DND-41 (cell line): Measurements from ENCODE around the gene STX16.
A peak's percentile ranks its signal among the peaks of the same experiment; 100 is the strongest.

Experiments used
- ATAC-seq: fragments of 200-7000 bp; cut with Tn5 transposase; 3 replicates; pipeline ENCODE4 v1.9.1; 2021; ENCODE audit warnings: low read depth; ENCODE audit not compliant: insufficient read depth
- DNase-seq: peaks from one replicate; pipeline ENCODE4 v3.0.0-alpha.2; 2020
- H2AFZ ChIP-seq: 2 replicates; pipeline ENCODE4 v1.6.0; 2012; ENCODE audit warnings: low read depth, low read length
- H3K27ac ChIP-seq: 2 replicates; pipeline ENCODE4 v1.5.1; 2012; ENCODE audit warnings: low read length, inconsistent platforms
- H3K27me3 ChIP-seq: fragments of 200-600 bp; sonication (generic); 2 replicates; pipeline ENCODE4 v1.6.0; 2012; ENCODE audit warnings: low read length, mild to moderate bottlenecking, inconsistent platforms; ENCODE audit not compliant: insufficient read depth, poor library complexity
- H3K36me3 ChIP-seq: 2 replicates; pipeline ENCODE4 v1.5.1; 2012; ENCODE audit warnings: low read length, inconsistent platforms; ENCODE audit not compliant: insufficient read depth
- H3K4me1 ChIP-seq: 2 replicates; pipeline ENCODE4 v1.5.1; 2012; ENCODE audit warnings: mild to moderate bottlenecking, low read length; ENCODE audit not compliant: insufficient read depth
- H3K4me2 ChIP-seq: 2 replicates; pipeline ENCODE4 v1.6.0; 2012; ENCODE audit warnings: mild to moderate bottlenecking, moderate library complexity, low read length, inconsistent platforms; ENCODE audit not compliant: insufficient read depth
- H3K4me3 ChIP-seq, 2 experiments: fragments of 200-600 bp in 1 of 2; shearing (Covaris generic) in 1 of 2; 2 replicates each; pipeline ENCODE4 v1.5.1; 2012 to 2016; ENCODE audit warnings: inconsistent platforms in 2 of 2, low read length in 2 of 2, mild to moderate bottlenecking in 2 of 2, low read depth in 1 of 2, moderate library complexity in 1 of 2
- H3K79me2 ChIP-seq: 2 replicates; pipeline ENCODE4 v1.6.0; 2012; ENCODE audit warnings: low read length, inconsistent platforms; ENCODE audit not compliant: insufficient read depth
- H3K9ac ChIP-seq: 2 replicates; pipeline ENCODE4 v1.6.0; 2012; ENCODE audit warnings: low read depth, mild to moderate bottlenecking, inconsistent platforms, low read length, moderate library complexity
- H3K9me3 ChIP-seq: 2 replicates; pipeline ENCODE4 v1.5.1; 2012; ENCODE audit warnings: low read length, moderate library complexity, mild to moderate bottlenecking, inconsistent platforms; ENCODE audit not compliant: insufficient read depth, severe bottlenecking
- H4K20me1 ChIP-seq: 2 replicates; pipeline ENCODE4 v1.6.0; 2012; ENCODE audit warnings: low read length; ENCODE audit not compliant: insufficient read depth
- EZH2 ChIP-seq: IDR thresholded peaks from 3 replicates; pipeline ENCODE4 v1.6.1; 2012; ENCODE audit warnings: borderline replicate concordance, low read depth, mild to moderate bottlenecking, moderate library complexity, low read length, inconsistent platforms; ENCODE audit not compliant: severe bottlenecking
- TF ChIP-seq, protein P1 (sequence below): IDR thresholded peaks from 2 replicates; pipeline ENCODE4 v1.5.1; 2012; ENCODE audit warnings: borderline replicate concordance, low read length, moderate library complexity, mild to moderate bottlenecking; ENCODE audit not compliant: poor library complexity, severe bottlenecking; ENCODE audit errors: extremely low read depth

STX16 gene

DNA sequence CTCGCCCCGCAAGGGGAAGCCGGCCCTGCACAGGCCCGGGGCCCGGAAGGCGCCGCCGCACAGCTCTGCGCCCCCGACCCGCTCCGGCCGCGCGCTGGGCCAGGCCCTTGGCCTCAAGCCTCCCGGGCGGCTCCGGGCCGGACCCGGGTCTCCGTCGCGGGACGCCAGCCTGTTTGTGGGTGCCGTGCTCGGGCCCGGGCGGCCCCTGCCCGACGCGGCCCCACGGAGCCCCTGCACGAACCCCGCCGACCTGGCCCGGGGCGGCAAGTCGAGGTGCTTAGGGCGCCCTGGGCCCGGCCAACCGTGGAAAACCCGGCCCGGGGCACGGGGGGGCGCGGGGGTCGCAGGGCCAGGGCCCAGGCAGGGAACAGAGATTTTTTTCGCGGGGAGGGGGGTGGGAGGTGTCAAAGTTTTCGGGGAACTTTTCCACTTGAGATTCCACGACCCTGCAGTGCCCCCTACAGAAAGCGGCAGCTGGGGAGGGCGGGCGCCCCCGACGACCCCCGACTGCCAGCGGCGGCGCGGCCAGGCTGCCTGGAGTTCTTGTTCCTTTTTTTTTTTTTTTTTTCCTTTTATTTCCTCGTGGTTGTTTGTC, 805 bp upstream of the STX16 start:
- Histone ChIP-seq H2AFZ (peak overlapping the region; percentile 91), H3K4me2 (peak overlapping the region; percentile 66), H3K4me3 (peak overlapping the region; percentile 100), H3K27ac (peak overlapping the region; percentile 90), H3K9ac (peak overlapping the region; percentile 98), H3K79me2 (peaks cover 45% of the 10 kb centered on the region), H3K36me3 (peaks cover 9% of the 10 kb centered on the region), H3K27me3 (peaks cover 4% of the 10 kb centered on the region), H3K9me3 (no peaks in the 10 kb centered on the region), H3K4me1 (peaks cover 40% of the 10 kb centered on the region), H4K20me1 (peaks cover 9% of the 10 kb centered on the region)
- TF ChIP-seq EZH2, result no peak
- TF ChIP-seq, protein P1, sequence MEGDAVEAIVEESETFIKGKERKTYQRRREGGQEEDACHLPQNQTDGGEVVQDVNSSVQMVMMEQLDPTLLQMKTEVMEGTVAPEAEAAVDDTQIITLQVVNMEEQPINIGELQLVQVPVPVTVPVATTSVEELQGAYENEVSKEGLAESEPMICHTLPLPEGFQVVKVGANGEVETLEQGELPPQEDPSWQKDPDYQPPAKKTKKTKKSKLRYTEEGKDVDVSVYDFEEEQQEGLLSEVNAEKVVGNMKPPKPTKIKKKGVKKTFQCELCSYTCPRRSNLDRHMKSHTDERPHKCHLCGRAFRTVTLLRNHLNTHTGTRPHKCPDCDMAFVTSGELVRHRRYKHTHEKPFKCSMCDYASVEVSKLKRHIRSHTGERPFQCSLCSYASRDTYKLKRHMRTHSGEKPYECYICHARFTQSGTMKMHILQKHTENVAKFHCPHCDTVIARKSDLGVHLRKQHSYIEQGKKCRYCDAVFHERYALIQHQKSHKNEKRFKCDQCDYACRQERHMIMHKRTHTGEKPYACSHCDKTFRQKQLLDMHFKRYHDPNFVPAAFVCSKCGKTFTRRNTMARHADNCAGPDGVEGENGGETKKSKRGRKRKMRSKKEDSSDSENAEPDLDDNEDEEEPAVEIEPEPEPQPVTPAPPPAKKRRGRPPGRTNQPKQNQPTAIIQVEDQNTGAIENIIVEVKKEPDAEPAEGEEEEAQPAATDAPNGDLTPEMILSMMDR, result peak; percentile 76
- DNase-seq (peak; percentile 71), ATAC-seq (peak; percentile 32)

DNA sequence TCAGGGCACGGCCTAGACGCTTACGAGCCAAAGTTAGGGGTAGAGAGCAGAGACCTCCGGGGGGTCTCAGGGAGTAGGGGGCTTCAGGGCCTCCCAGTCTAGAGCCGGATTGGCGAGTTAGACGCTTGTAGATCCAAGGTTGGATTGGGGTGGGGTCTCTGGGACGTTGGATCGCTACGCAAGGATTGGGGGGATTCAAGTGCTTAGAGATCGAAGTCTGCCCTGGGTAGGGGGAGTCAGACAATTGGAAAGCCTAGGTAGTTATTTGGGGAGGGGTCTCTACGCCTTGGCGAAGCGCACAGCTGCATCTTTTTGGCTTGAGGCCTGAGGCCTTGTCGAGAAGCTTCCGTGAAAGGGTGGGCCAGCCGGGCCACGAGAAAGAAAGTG, 469 bp downstream of the STX16 start:
- TF ChIP-seq, protein P1, result no peak
- TF ChIP-seq EZH2, result no peak
- Histone ChIP-seq H3K27ac (peak overlapping the region; percentile 90), H3K79me2 (peaks cover 57% of the 10 kb centered on the region), H3K4me2 (peak overlapping the region; percentile 66), H3K9ac (peak overlapping the region; percentile 98), H3K9me3 (no peaks in the 10 kb centered on the region), H3K4me1 (peaks cover 53% of the 10 kb centered on the region), H4K20me1 (peaks cover 9% of the 10 kb centered on the region), H2AFZ (peak overlapping the region; percentile 91), H3K27me3 (peaks cover 4% of the 10 kb centered on the region), H3K4me3 (peak overlapping the region; percentile 100), H3K36me3 (peaks cover 13% of the 10 kb centered on the region)
- DNase-seq, result no peak
- no peak for ATAC-seq

DNA sequence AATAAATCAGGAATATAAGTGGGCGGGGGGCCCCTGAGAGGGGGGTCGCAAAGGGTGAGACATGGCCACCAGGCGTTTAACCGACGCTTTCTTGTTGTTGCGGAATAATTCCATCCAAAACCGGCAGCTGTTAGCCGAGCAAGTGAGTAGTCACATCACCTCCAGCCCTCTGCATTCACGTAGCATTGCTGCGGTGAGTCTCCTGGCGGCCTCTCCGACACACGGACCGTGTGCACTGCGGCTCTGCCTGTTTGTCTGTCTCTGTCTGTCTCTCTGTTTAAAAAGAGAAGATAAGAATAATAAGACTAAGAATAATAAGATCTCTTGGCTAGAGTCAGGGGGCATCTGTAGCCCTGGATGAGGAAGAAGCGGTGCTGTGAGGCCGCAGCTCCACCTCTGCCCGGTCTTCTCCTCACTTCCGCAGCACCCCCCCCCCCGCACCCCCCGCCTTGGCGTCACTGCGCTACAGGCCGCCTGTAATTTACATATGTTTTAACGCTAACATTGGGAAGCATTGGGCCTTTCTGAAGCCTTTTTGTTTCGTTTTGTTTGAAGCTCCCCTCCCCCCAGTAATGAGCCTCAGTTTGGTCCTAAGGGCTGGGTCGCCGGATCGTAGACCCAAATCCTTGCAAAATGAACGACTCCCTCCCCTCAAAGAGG, 993 bp downstream of the STX16 start:
- peak overlapping the region; percentile 66 for H3K4me2 ChIP-seq
- peaks cover 13% of the 10 kb centered on the region for H3K36me3 ChIP-seq
- DNase-seq (peak; percentile 84), ATAC-seq (peak; percentile 48)
- peak overlapping the region; percentile 100 for H3K4me3 ChIP-seq
- H3K27ac ChIP-seq, result peak overlapping the region; percentile 90
- H3K4me1 ChIP-seq, result peaks cover 58% of the 10 kb centered on the region
- H3K27me3 ChIP-seq, result peaks cover 4% of the 10 kb centered on the region
- peaks cover 9% of the 10 kb centered on the region for H4K20me1 ChIP-seq
- H3K9ac ChIP-seq, result peak overlapping the region; percentile 98
- peak overlapping the region; percentile 91 for H2AFZ ChIP-seq
- no peak for TF ChIP-seq EZH2
- TF ChIP-seq, protein P1, result no peak
- peaks cover 63% of the 10 kb centered on the region for H3K79me2 ChIP-seq
- no peaks in the 10 kb centered on the region for H3K9me3 ChIP-seq
